WTC11 (cell line): ENCODE data around the gene IFNL2. TPM values are rescaled to one million over a fixed set of nuclear protein-coding genes. Genes with fewer than 3 reads are reported as not detected.

ENCODE experiments used
- ATF1 ChIP-seq: sonication (generic); formaldehyde crosslinking; IDR thresholded peaks from 2 replicates; pipeline ENCODE4 v1.8.1; 2023; ENCODE audit warnings: mild to moderate bottlenecking, moderate library complexity, missing genetic modification reagents
- CREB1 ChIP-seq: sonication (generic); formaldehyde crosslinking; IDR thresholded peaks from 2 replicates; pipeline ENCODE4 v1.8.0; 2023; ENCODE audit warnings: mild to moderate bottlenecking, missing genetic modification reagents
- MYBL2 ChIP-seq: sonication (generic); formaldehyde crosslinking; IDR thresholded peaks from 2 replicates; pipeline ENCODE4 v1.8.1; 2023; ENCODE audit warnings: mild to moderate bottlenecking, moderate library complexity, missing genetic modification reagents
- NR1H2 ChIP-seq: sonication (generic); formaldehyde crosslinking; IDR thresholded peaks from 2 replicates; pipeline ENCODE4 v1.9.0; 2021; ENCODE audit warnings: mild to moderate bottlenecking, moderate library complexity, missing genetic modification reagents
- NR3C1 ChIP-seq: sonication (generic); formaldehyde crosslinking; conservative IDR thresholded peaks from 2 replicates; pipeline ENCODE4 v1.8.1; 2023; ENCODE audit warnings: low read depth, mild to moderate bottlenecking, missing genetic modification reagents
- OVOL2 ChIP-seq: fragments of 250-450 bp; sonication (Bioruptor Pico); IDR thresholded peaks from 2 replicates; pipeline ENCODE4 v1.9.0; 2021; ENCODE audit warnings: mild to moderate bottlenecking, borderline replicate concordance
- TEAD1 ChIP-seq: sonication (generic); formaldehyde crosslinking; IDR thresholded peaks from 2 replicates; pipeline ENCODE4 v1.8.0; 2022; ENCODE audit warnings: mild to moderate bottlenecking, missing genetic modification reagents
- ZNF121 ChIP-seq: sonication (generic); formaldehyde crosslinking; IDR thresholded peaks from 2 replicates; pipeline ENCODE4 v1.8.0; 2023; ENCODE audit warnings: missing genetic modification reagents
- ZNF138 ChIP-seq: sonication (generic); formaldehyde crosslinking; conservative IDR thresholded peaks from 2 replicates; pipeline ENCODE4 v1.8.1; 2022; ENCODE audit warnings: mild to moderate bottlenecking, moderate library complexity, missing genetic modification reagents
- ZNF317 ChIP-seq: sonication (generic); formaldehyde crosslinking; IDR thresholded peaks from 2 replicates; pipeline ENCODE4 v1.8.1; 2023; ENCODE audit warnings: low read depth, mild to moderate bottlenecking, moderate library complexity, missing genetic modification reagents, borderline replicate concordance
- total RNA-seq: library from RNA; stranded (reverse); gene quantifications from 3 replicates; pipeline ENCODE4 v1.2.3, GENCODE V29; 2021
- TF ChIP-seq, protein P1 (sequence below): fragments of 250-450 bp; sonication (Bioruptor Pico); conservative IDR thresholded peaks from 2 replicates; pipeline ENCODE4 v1.9.0; 2021; ENCODE audit warnings: mild to moderate bottlenecking
- TF ChIP-seq, protein P2 (sequence below): sonication (generic); formaldehyde crosslinking; IDR thresholded peaks from 2 replicates; pipeline ENCODE4 v1.8.1; 2022; ENCODE audit warnings: mild to moderate bottlenecking, moderate library complexity, missing genetic modification reagents
- TF ChIP-seq, protein P3 (sequence below): sonication (generic); formaldehyde crosslinking; conservative IDR thresholded peaks from 2 replicates; pipeline ENCODE4 v1.8.1; 2023; ENCODE audit warnings: mild to moderate bottlenecking, low read depth, missing genetic modification reagents, moderate library complexity
- TF ChIP-seq, protein P4 (sequence below): sonication (generic); formaldehyde crosslinking; IDR thresholded peaks from 2 replicates; pipeline ENCODE4 v1.8.1; 2022; ENCODE audit warnings: mild to moderate bottlenecking, missing genetic modification reagents, moderate library complexity, borderline replicate concordance
- TF ChIP-seq, protein P5 (sequence below): sonication (generic); formaldehyde crosslinking; IDR thresholded peaks from 2 replicates; pipeline ENCODE4 v1.8.1; 2022; ENCODE audit warnings: low read depth, missing genetic modification reagents, borderline replicate concordance
- TF ChIP-seq, protein P6 (sequence below): sonication (generic); formaldehyde crosslinking; IDR thresholded peaks from 2 replicates; pipeline ENCODE4 v1.8.0; 2022; ENCODE audit warnings: mild to moderate bottlenecking, missing genetic modification reagents

The IFNL2 gene
- total RNA-seq, 1 experiment from 2014 or later: not detected

DNA sequence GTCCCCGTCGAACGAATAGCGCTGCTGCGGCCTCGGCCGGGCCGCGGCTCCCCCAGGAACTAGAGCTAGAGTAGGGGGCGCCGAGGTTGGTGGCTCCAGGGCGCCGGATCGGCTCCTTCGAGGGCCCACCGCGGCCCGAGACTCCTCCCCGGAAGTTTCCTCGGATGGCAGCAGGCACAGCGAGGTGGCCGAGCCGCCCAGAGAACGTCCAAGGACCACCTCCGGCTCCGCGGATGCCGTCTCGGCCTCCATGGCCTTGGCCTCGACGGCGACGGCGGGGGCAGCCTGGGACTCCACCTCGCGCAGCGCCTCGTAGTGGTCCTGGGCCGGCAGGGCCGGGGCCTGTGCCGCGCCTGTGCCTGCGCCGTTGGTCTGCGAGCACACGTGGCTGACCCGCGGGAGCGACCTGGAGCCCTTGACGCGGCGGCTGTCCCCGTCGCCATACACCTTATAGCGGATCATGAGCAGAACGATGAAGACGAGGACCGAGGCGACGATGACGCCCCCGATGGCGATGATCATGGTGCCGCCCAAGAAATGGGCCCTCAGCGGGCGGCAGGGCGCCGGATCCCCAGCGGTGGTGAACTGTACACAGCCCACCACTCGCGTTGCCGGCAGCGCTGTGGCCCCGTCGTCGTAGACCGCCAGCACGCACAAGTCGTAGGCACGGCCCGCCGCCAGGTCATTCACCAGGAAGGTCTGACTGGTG lies 39.8 kb downstream of the IFNL2 start (continued):
- TF ChIP-seq, protein P1, sequence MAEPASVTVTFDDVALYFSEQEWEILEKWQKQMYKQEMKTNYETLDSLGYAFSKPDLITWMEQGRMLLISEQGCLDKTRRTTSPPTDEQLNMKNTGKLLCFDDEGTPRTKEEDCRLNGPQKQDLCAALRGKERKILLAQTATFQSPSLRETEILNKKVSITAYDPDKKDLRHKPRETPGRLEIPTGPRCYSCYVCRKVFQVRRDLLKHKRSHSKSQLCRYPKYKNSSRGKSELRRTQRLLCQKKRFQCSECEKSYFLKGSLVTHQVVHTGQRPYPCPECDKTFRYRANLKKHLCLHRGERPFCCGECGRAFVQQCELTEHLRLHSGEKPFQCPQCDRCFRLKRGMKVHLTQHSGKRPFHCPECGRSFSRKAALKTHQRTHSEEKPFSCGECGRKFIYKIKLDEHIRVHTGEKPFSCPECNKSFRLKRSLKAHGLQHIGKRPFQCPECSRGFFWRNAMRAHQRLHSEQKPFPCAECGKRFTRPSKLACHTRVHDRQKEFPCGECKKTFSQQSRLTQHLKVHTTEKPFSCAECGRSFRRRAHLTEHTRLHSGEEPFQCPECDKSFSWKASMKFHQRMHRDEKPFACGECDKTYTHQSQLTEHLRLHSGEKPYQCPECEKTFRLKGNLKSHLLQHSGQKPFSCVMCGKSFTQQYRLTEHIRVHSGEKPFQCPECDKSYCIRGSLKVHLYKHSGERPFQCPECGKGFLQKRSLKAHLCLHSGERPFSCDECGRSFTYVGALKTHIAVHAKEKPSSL (CRISPR knock-in tag): no peak
- TF ChIP-seq TEAD1 (CRISPR knock-in tag) (peak; percentile 65; the same call in 1 of the 2 replicates), NR3C1 (CRISPR knock-in tag) (no peak), MYBL2 (CRISPR knock-in tag) (peak; percentile 76), ZNF121 (CRISPR knock-in tag) (no peak), ATF1 (CRISPR knock-in tag) (no peak), OVOL2 (no peak), ZNF317 (CRISPR knock-in tag) (no peak), ZNF138 (0 out of 2 replicates have a peak, but pooled peaks have one; percentile 83), NR1H2 (no peak), CREB1 (CRISPR knock-in tag) (no peak; the same call in 1 of the 2 replicates)
- TF ChIP-seq, protein P2, sequence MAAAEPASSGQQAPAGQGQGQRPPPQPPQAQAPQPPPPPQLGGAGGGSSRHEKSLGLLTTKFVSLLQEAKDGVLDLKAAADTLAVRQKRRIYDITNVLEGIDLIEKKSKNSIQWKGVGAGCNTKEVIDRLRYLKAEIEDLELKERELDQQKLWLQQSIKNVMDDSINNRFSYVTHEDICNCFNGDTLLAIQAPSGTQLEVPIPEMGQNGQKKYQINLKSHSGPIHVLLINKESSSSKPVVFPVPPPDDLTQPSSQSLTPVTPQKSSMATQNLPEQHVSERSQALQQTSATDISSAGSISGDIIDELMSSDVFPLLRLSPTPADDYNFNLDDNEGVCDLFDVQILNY (CRISPR knock-in tag): peak; percentile 54; the same call in 1 of the 2 replicates
- TF ChIP-seq, protein P3, sequence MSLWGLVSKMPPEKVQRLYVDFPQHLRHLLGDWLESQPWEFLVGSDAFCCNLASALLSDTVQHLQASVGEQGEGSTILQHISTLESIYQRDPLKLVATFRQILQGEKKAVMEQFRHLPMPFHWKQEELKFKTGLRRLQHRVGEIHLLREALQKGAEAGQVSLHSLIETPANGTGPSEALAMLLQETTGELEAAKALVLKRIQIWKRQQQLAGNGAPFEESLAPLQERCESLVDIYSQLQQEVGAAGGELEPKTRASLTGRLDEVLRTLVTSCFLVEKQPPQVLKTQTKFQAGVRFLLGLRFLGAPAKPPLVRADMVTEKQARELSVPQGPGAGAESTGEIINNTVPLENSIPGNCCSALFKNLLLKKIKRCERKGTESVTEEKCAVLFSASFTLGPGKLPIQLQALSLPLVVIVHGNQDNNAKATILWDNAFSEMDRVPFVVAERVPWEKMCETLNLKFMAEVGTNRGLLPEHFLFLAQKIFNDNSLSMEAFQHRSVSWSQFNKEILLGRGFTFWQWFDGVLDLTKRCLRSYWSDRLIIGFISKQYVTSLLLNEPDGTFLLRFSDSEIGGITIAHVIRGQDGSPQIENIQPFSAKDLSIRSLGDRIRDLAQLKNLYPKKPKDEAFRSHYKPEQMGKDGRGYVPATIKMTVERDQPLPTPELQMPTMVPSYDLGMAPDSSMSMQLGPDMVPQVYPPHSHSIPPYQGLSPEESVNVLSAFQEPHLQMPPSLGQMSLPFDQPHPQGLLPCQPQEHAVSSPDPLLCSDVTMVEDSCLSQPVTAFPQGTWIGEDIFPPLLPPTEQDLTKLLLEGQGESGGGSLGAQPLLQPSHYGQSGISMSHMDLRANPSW: no peak
- TF ChIP-seq, protein P4, sequence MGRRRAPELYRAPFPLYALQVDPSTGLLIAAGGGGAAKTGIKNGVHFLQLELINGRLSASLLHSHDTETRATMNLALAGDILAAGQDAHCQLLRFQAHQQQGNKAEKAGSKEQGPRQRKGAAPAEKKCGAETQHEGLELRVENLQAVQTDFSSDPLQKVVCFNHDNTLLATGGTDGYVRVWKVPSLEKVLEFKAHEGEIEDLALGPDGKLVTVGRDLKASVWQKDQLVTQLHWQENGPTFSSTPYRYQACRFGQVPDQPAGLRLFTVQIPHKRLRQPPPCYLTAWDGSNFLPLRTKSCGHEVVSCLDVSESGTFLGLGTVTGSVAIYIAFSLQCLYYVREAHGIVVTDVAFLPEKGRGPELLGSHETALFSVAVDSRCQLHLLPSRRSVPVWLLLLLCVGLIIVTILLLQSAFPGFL (CRISPR knock-in tag): no peak
- TF ChIP-seq, protein P5, sequence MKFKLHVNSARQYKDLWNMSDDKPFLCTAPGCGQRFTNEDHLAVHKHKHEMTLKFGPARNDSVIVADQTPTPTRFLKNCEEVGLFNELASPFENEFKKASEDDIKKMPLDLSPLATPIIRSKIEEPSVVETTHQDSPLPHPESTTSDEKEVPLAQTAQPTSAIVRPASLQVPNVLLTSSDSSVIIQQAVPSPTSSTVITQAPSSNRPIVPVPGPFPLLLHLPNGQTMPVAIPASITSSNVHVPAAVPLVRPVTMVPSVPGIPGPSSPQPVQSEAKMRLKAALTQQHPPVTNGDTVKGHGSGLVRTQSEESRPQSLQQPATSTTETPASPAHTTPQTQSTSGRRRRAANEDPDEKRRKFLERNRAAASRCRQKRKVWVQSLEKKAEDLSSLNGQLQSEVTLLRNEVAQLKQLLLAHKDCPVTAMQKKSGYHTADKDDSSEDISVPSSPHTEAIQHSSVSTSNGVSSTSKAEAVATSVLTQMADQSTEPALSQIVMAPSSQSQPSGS (CRISPR knock-in tag): no peak
- TF ChIP-seq, protein P6, sequence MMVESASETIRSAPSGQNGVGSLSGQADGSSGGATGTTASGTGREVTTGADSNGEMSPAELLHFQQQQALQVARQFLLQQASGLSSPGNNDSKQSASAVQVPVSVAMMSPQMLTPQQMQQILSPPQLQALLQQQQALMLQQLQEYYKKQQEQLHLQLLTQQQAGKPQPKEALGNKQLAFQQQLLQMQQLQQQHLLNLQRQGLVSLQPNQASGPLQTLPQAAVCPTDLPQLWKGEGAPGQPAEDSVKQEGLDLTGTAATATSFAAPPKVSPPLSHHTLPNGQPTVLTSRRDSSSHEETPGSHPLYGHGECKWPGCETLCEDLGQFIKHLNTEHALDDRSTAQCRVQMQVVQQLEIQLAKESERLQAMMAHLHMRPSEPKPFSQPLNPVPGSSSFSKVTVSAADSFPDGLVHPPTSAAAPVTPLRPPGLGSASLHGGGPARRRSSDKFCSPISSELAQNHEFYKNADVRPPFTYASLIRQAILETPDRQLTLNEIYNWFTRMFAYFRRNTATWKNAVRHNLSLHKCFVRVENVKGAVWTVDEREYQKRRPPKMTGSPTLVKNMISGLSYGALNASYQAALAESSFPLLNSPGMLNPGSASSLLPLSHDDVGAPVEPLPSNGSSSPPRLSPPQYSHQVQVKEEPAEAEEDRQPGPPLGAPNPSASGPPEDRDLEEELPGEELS: no peak
- TF ChIP-seq, all 79 proteins: peak for 26
